Activated CD8-positive, alpha-beta T cell treated with anti-CD3 and anti-CD28 coated beads for 36 hours (primary cell): Measurements from ENCODE around the gene PLA2R1. TPM values are rescaled to one million over a fixed set of nuclear protein-coding genes. Genes with fewer than 3 reads are reported as not detected.

Experiments
- ATAC-seq: fragments of 200-7000 bp; cut with Tn5 transposase; one replicate; pipeline ENCODE4 v1.10.0; 2021; ENCODE audit warnings: mild to moderate bottlenecking, moderate library complexity
- CTCF ChIA-PET: fragments of 350-600 bp; sonication (Branson Sonifier 250); formaldehyde crosslinking; loops from one replicate; lab custom pipeline; 2021; ENCODE audit warnings: antibody characterized with exemption; lab: Charles Lee
- POLR2A ChIA-PET: fragments of 350-600 bp; sonication (Branson Sonifier 250); formaldehyde crosslinking; loops from one replicate; lab custom pipeline; 2021; ENCODE audit warnings: antibody characterized with exemption; lab: Charles Lee
- DNase-seq: peaks from one replicate; pipeline ENCODE4 v3.0.0-alpha.2; 2020
- H3K27ac Mint-ChIP-seq: one replicate; pipeline ENCODE4 v1.8.0; 2021; ENCODE audit warnings: mild to moderate bottlenecking, mixed read lengths
- H3K27me3 Mint-ChIP-seq: one replicate; pipeline ENCODE4 v1.8.0; 2021; ENCODE audit warnings: mixed read lengths
- H3K36me3 Mint-ChIP-seq: one replicate; pipeline ENCODE4 v1.8.0; 2021; ENCODE audit warnings: low read depth, mixed read lengths
- H3K4me1 Mint-ChIP-seq: one replicate; pipeline ENCODE4 v1.8.0; 2021; ENCODE audit warnings: low read depth, mixed read lengths
- H3K4me3 Mint-ChIP-seq: one replicate; pipeline ENCODE4 v1.8.0; 2021; ENCODE audit warnings: mild to moderate bottlenecking, moderate library complexity, mixed read lengths
- H3K9me3 Mint-ChIP-seq: one replicate; pipeline ENCODE4 v1.8.0; 2021; ENCODE audit warnings: mixed read lengths
- CTCF ChIP-seq: fragments of 200-600 bp; IDR thresholded peaks from one replicate; pipeline ENCODE4 v1.8.0; 2022; ENCODE audit warnings: antibody characterized with exemption, mild to moderate bottlenecking
- intact Hi-C: fragments of 100-400 bp; cut with micrococcal nuclease; formaldehyde crosslinking; loops from one replicate; pipeline ENCODE4 v1.10.0; 2022
- total RNA-seq, 2 experiments: library from RNA; stranded (reverse); gene quantifications; one replicate each; pipeline ENCODE4 v1.2.3, GENCODE V29; 2021

Gene PLA2R1
- total RNA-seq, 2 experiments from 2014 or later, result not detected

- intact Hi-C loops, result no loop called here
- peak within 1 kb of the TSS; percentile 93 for H3K27ac Mint-ChIP-seq
- CTCF ChIA-PET, result interaction anchor here (0.8 to 2.1 kb wide), 5 partner anchors 8 to 141 kb away, joined by 3 to 7 read pairs (median 4); no protein-coding TSS in a partner anchor
- peaks cover 61% of the 10 kb centered on the region for H3K4me1 Mint-ChIP-seq
- peak within 1 kb of the TSS; percentile 91 for H3K4me3 Mint-ChIP-seq
- peak; percentile 88 for DNase-seq
- H3K36me3 Mint-ChIP-seq, result peaks cover 29% of the 10 kb centered on the region
- no peaks in the 10 kb centered on the region for H3K9me3 Mint-ChIP-seq
- POLR2A ChIA-PET, result interaction anchor here (0.9 to 3.3 kb wide), 8 partner anchors 9 to 192 kb away, joined by 3 to 14 read pairs (median 3); partner anchors contain the start of gene MARCHF7
- TF ChIP-seq CTCF, result no peak
- peak; percentile 83 for ATAC-seq
- no peaks in the 10 kb centered on the region for H3K27me3 Mint-ChIP-seq
Observed at GRCh38 chr2:159904127-159904958, 158.1 kb downstream of the PLA2R1 start, which contains the start of gene LY75. Gene LY75 (minus strand): TSS chr2:159904756.

GRCh38 chr2:159903443-159904126 lies 158.8 kb downstream of the PLA2R1 start:
- Mint-ChIP-seq H3K27me3 (no peaks in the 10 kb centered on the region), H3K27ac (peak overlapping the region; percentile 93), H3K4me3 (peak overlapping the region; percentile 91), H3K36me3 (peaks cover 33% of the 10 kb centered on the region), H3K4me1 (peaks cover 60% of the 10 kb centered on the region), H3K9me3 (no peaks in the 10 kb centered on the region)
- TF ChIP-seq CTCF, result no peak
- intact Hi-C loops, result no loop called here
- peak; percentile 77 for DNase-seq
- ATAC-seq, result peak; percentile 65
- ChIA-PET POLR2A (interaction anchor here (0.9 to 3.3 kb wide), 6 partner anchors 8 to 25 kb away, joined by 3 to 14 read pairs (median 5); no protein-coding TSS in a partner anchor), CTCF (interaction anchor here (1.2 to 2.1 kb wide), 4 partner anchors 11 to 141 kb away, joined by 3 to 7 read pairs (median 4); no protein-coding TSS in a partner anchor)

- peak overlapping the region; percentile 91 for H3K4me3 Mint-ChIP-seq
- POLR2A ChIA-PET, result interaction anchor here (0.7 to 2.4 kb wide), 2 partner anchors 24 to 380 kb away, joined by 3 to 12 read pairs; no protein-coding TSS in a partner anchor
Observed at GRCh38 chr2:159902722-159903121, 159.7 kb downstream of the PLA2R1 start.

GRCh38 chr2:159900343-159900742 lies 162.1 kb downstream of the PLA2R1 start:
- Mint-ChIP-seq H3K27ac (peak overlapping the region; percentile 38), H3K4me3 (peak overlapping the region; percentile 10), H3K36me3 (peaks cover 50% of the 10 kb centered on the region), H3K4me1 (peaks cover 70% of the 10 kb centered on the region), H3K27me3 (no peaks in the 10 kb centered on the region), H3K9me3 (no peaks in the 10 kb centered on the region)
- ChIA-PET CTCF (interaction anchor here (0.8 to 2.7 kb wide), 7 partner anchors 8 to 91 kb away, joined by 3 to 7 read pairs (median 3); no protein-coding TSS in a partner anchor), POLR2A (interaction anchor here (1.5 to 2.2 kb wide), 2 partner anchors 8 to 188 kb away, joined by 3 to 5 read pairs; partner anchors contain the start of gene MARCHF7)
- intact Hi-C loops, result no loop called here
- no peak for ATAC-seq
- no peak for DNase-seq
- no peak for TF ChIP-seq CTCF

More at GRCh38 chr2:159902722-159903121, 159.7 kb downstream of the PLA2R1 start:
- Mint-ChIP-seq H3K9me3 (no peaks in the 10 kb centered on the region), H3K27ac (peak overlapping the region; percentile 93), H3K36me3 (peaks cover 38% of the 10 kb centered on the region), H3K27me3 (no peaks in the 10 kb centered on the region), H3K4me1 (peaks cover 62% of the 10 kb centered on the region)
- ATAC-seq (no peak), DNase-seq (no peak)
- CTCF ChIA-PET, result interaction anchor here (1.5 to 2.1 kb wide), 2 partner anchors 17 to 19 kb away, joined by 3 to 6 read pairs; no protein-coding TSS in a partner anchor
- no peak for TF ChIP-seq CTCF
- intact Hi-C loops, result no loop called here
